Panc1 (cell line): ENCODE results near the gene MAP3K21.

Experiments used
- CTCF ChIP-seq: fragments of 450-650 bp; IDR thresholded peaks from 2 replicates; pipeline ENCODE4 v1.5.1; 2017; ENCODE audit warnings: mild to moderate bottlenecking
- POLR2AphosphoS5 ChIP-seq: IDR thresholded peaks from 2 replicates; pipeline ENCODE4 v1.6.1; 2012; ENCODE audit warnings: mild to moderate bottlenecking, low read depth, low read length, moderate library complexity
- REST ChIP-seq, 2 experiments: IDR thresholded peaks; 2 replicates each; pipeline ENCODE4 v1.6.1; 2011 to 2012; ENCODE audit warnings: low read depth in 2 of 2, control low read depth in 1 of 2, low read length in 1 of 2, mild to moderate bottlenecking in 1 of 2, moderate library complexity in 1 of 2; ENCODE audit not compliant: insufficient read depth in 1 of 2
- SIN3A ChIP-seq: IDR thresholded peaks from 2 replicates; pipeline ENCODE4 v1.6.1; 2012; ENCODE audit warnings: low read depth, mild to moderate bottlenecking, low read length, moderate library complexity, borderline replicate concordance; ENCODE audit not compliant: insufficient read depth

GRCh38 chr1:233360525-233361102 lies 33.1 kb downstream of the MAP3K21 start:
- TF ChIP-seq CTCF: no peak
- no peak for TF ChIP-seq POLR2AphosphoS5
- no peak for TF ChIP-seq REST (IDR thresholded peaks at IDR 0.05; ENCODE audit: insufficient read depth in 1 of 2, low read depth in 2 of 2, low read length in 1 of 2)
- TF ChIP-seq SIN3A: no peak
